IMR-90 (cell line): ENCODE measurements around the gene LSM14A. TPM values are rescaled to one million over a fixed set of nuclear protein-coding genes. Genes with fewer than 3 reads are reported as not detected.

Experiments
- ATAC-seq: fragments of 200-7000 bp; cut with Tn5 transposase; 2 replicates; pipeline ENCODE4 v1.9.1; 2020; ENCODE audit warnings: low read depth, mild to moderate bottlenecking, moderate library complexity
- BruUV-seq: library from RNA; stranded (reverse); fragments of 400-500 nt; replicated peaks from 2 replicates; lab custom pipeline; 2021; lab: Mats Ljungman, UMichigan
- CTCF ChIA-PET: fragments of 300-600 bp; formaldehyde crosslinking; extraction: SDS; loops from one replicate; lab custom pipeline; 2021; ENCODE audit warnings: antibody characterized with exemption; lab: Yijun Ruan, JAX
- POLR2A ChIA-PET: fragments of 300-600 bp; sonication (Branson Sonifier 250); formaldehyde crosslinking; loops from one replicate; lab custom pipeline; 2022; ENCODE audit warnings: antibody characterized with exemption; ENCODE audit not compliant: unreplicated experiment; lab: Charles Lee
- DNase-seq: peaks from one replicate; pipeline ENCODE4 v3.0.0; 2013
- H2AFZ ChIP-seq: replicated peaks from 2 replicates; pipeline ENCODE3; 2013; ENCODE audit warnings: low read length, mild to moderate bottlenecking; ENCODE audit not compliant: poor library complexity
- H2AK5ac ChIP-seq: 2 replicates; pipeline ENCODE4 v1.6.1; 2013; ENCODE audit warnings: low read depth, low read length, inconsistent platforms
- H2AK9ac ChIP-seq: replicated peaks from 2 replicates; pipeline ENCODE3; 2013; ENCODE audit warnings: mild to moderate bottlenecking, low read depth, low read length, moderate library complexity; ENCODE audit not compliant: poor library complexity
- H2BK120ac ChIP-seq: 2 replicates; pipeline ENCODE4 v1.6.1; 2013; ENCODE audit warnings: low read depth, low read length, inconsistent platforms
- H2BK15ac ChIP-seq: 3 replicates; pipeline ENCODE4 v1.6.1; 2013; ENCODE audit warnings: low read depth, low read length, inconsistent platforms
- H2BK20ac ChIP-seq: 2 replicates; pipeline ENCODE4 v1.6.1; 2013; ENCODE audit warnings: low read depth, mild to moderate bottlenecking, inconsistent platforms, low read length, moderate library complexity
- H2BK5ac ChIP-seq: 2 replicates; pipeline ENCODE4 v1.6.1; 2013; ENCODE audit warnings: mild to moderate bottlenecking, low read depth, low read length, inconsistent platforms; ENCODE audit not compliant: poor library complexity, severe bottlenecking
- H3K14ac ChIP-seq: replicated peaks from 2 replicates; pipeline ENCODE4 v1.6.1; 2013; ENCODE audit warnings: low read depth, low read length, inconsistent platforms
- H3K18ac ChIP-seq: 2 replicates; pipeline ENCODE4 v1.6.1; 2013; ENCODE audit warnings: low read depth, low read length, control low read depth
- H3K23ac ChIP-seq: 2 replicates; pipeline ENCODE4 v1.6.1; 2013; ENCODE audit warnings: low read depth, low read length, inconsistent platforms
- H3K27ac ChIP-seq: 2 replicates; pipeline ENCODE4 v1.5.1; 2013; ENCODE audit warnings: mild to moderate bottlenecking, control low read depth, low read length; ENCODE audit not compliant: insufficient read depth
- H3K27me3 ChIP-seq: 2 replicates; pipeline ENCODE4 v1.6.1; 2013; ENCODE audit warnings: low read length; ENCODE audit not compliant: control insufficient read depth, insufficient read depth
- H3K36me3 ChIP-seq: 2 replicates; pipeline ENCODE4 v1.6.1; 2013; ENCODE audit warnings: low read length, mixed read lengths; ENCODE audit not compliant: control insufficient read depth, insufficient read depth
- H3K4ac ChIP-seq: 2 replicates; pipeline ENCODE4 v1.6.1; 2013; ENCODE audit warnings: low read depth, low read length, inconsistent platforms
- H3K4me1 ChIP-seq: 2 replicates; pipeline ENCODE4 v1.6.1; 2013; ENCODE audit warnings: low read length, mixed read lengths; ENCODE audit not compliant: control insufficient read depth, insufficient read depth
- H3K4me2 ChIP-seq: 2 replicates; pipeline ENCODE4 v1.6.1; 2013; ENCODE audit warnings: low read depth, mild to moderate bottlenecking, control low read depth, low read length, moderate library complexity
- H3K4me3 ChIP-seq: 2 replicates; pipeline ENCODE4 v1.5.1; 2013; ENCODE audit warnings: low read depth, mild to moderate bottlenecking, control low read depth, low read length, moderate library complexity; ENCODE audit not compliant: insufficient read depth
- H3K56ac ChIP-seq: 2 replicates; pipeline ENCODE4 v1.6.1; 2013; ENCODE audit warnings: low read length, inconsistent platforms; ENCODE audit not compliant: insufficient read depth; ENCODE audit errors: extremely low read depth
- H3K79me1 ChIP-seq, 2 experiments: 2 replicates each; pipeline ENCODE4 v1.6.1; 2013; ENCODE audit warnings: low read length in 2 of 2, inconsistent platforms in 1 of 2, low read depth in 1 of 2
- H3K9ac ChIP-seq: 2 replicates; pipeline ENCODE4 v1.6.1; 2013; ENCODE audit warnings: low read depth, low read length, control low read depth
- H3K9me1 ChIP-seq: 2 replicates; pipeline ENCODE4 v1.6.1; 2013; ENCODE audit warnings: low read length, inconsistent platforms; ENCODE audit not compliant: insufficient read depth
- H3K9me3 ChIP-seq: 2 replicates; pipeline ENCODE4 v1.6.1; 2013; ENCODE audit warnings: low read length; ENCODE audit not compliant: control insufficient read depth, insufficient read depth
- H4K20me1 ChIP-seq: 2 replicates; pipeline ENCODE4 v1.6.1; 2013; ENCODE audit warnings: low read length, inconsistent platforms; ENCODE audit not compliant: insufficient read depth
- H4K5ac ChIP-seq: 2 replicates; pipeline ENCODE4 v1.6.1; 2013; ENCODE audit warnings: mild to moderate bottlenecking, low read depth, low read length, control low read depth
- H4K8ac ChIP-seq, 2 experiments: 2 replicates each; pipeline ENCODE4 v1.6.1; 2013; ENCODE audit warnings: low read depth in 2 of 2, low read length in 2 of 2, control low read depth in 1 of 2, inconsistent platforms in 1 of 2
- H4K91ac ChIP-seq: 2 replicates; pipeline ENCODE4 v1.6.1; 2013; ENCODE audit warnings: low read depth, low read length, inconsistent platforms; ENCODE audit not compliant: insufficient read depth
- SMC3 ChIP-seq: fragments of 150-350 bp; IDR thresholded peaks from 2 replicates; pipeline ENCODE4 v1.6.1; 2016; ENCODE audit warnings: low read depth, mild to moderate bottlenecking, antibody characterized with exemption, low read length, moderate library complexity
- WGBS, 2 experiments: methylation state at CpG; one replicate each; pipeline versions ENCODE4 v1.1.5 to v1.1.7; 2013; ENCODE audit warnings: missing lambda C conversion rate in 2 of 2; ENCODE audit not compliant: insufficient read length in 1 of 2; ENCODE audit errors: extremely low coverage in 2 of 2; 5-methylcytosine and 5-hydroxymethylcytosine counted together
- dilution Hi-C: fragments of 300-500 bp; cut with HindIII; formaldehyde crosslinking; loops from one replicate; pipeline ENCODE4 v1.14.3; 2018; ENCODE audit warnings: low sequenced_read_pairs; ENCODE audit not compliant: unreplicated experiment
- in situ Hi-C: fragments of 300-500 bp; cut with MboI; formaldehyde crosslinking; loops from 3 replicates; pipeline ENCODE4 v1.14.3; 2019; ENCODE audit warnings: low sequenced_read_pairs, inconsistent platforms, mixed read lengths
- intact Hi-C: fragments of 100-400 bp; cut with micrococcal nuclease; formaldehyde crosslinking; loops from 2 replicates; pipeline ENCODE4 v1.10.0; 2022
- polyA plus RNA-seq, 3 experiments: library from polyadenylated mRNA; depleted of rRNA; stranded (reverse); fragments of >200 nt; gene quantifications; 2 replicates each; pipeline ENCODE4 v1.2.3, GENCODE V29; 2012; ENCODE audit warnings: low replicate concordance in 1 of 3
- total RNA-seq: library from RNA; depleted of rRNA; stranded (reverse); fragments of >200 nt; gene quantifications from 2 replicates; pipeline ENCODE4 v1.2.3, GENCODE V29; 2012

LSM14A gene
- total and polyA plus RNA-seq, 2 of the 4 experiments (the other 2 are of a cell fraction), result 44.3 to 54.8 TPM

DNA sequence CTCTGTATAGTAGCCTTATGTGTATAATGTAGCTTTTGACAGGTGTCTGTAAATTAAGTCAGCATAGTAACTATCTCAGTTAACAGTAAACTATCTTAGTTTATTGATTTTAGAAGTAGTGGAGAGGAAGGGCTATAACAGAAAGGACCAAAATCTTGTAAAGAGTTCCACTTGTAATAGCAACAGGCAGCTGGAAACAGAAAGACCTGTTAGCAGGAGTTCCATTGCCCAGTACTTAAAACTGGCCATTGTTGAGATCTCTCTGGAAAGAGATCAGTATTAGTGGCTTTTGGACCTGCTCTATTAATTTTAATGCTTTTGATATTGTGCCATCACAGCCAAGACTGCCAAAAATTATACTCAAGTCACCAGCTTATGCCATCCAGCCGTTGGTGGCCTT lies 50.1 kb downstream of the LSM14A start:
- dilution Hi-C loops (no loop called here), in situ Hi-C loops (no loop called here), intact Hi-C loops (loop anchor here (5.0 to 10.0 kb wide), 2 partner anchors 35 to 212 kb away; no protein-coding TSS in a partner anchor)
- TF ChIP-seq SMC3, result no peak
- POLR2A ChIA-PET, result no interaction called here
- Histone ChIP-seq H3K4me1 (peaks cover 22% of the 10 kb centered on the region), H3K9me3 (no peaks in the 10 kb centered on the region), H3K9me1 (peaks cover 23% of the 10 kb centered on the region), H2AK5ac (no peak overlapping the region), H2AFZ (no peak overlapping the region), H3K79me1 (peaks cover 25 to 78% of the 10 kb centered on the region in 2 experiments), H2BK120ac (no peak overlapping the region), H3K9ac (no peak overlapping the region), H2BK15ac (no peak overlapping the region), H3K18ac (no peak overlapping the region), H2BK5ac (no peak overlapping the region), H4K5ac (no peak overlapping the region), H3K14ac (no peak overlapping the region), H4K91ac (no peak overlapping the region), H3K27ac (no peak overlapping the region), H3K27me3 (no peaks in the 10 kb centered on the region), H2BK20ac (no peak overlapping the region), H3K4me3 (no peak overlapping the region), H3K23ac (no peak overlapping the region), H4K8ac (no peak overlapping the region), H3K4me2 (no peak overlapping the region), H2AK9ac (no peak overlapping the region), H4K20me1 (peaks cover 62% of the 10 kb centered on the region), H3K36me3 (peaks cover 52% of the 10 kb centered on the region), H3K56ac (no peak overlapping the region), H3K4ac (no peak overlapping the region)
- ATAC-seq, result no peak
- CTCF ChIA-PET, result no interaction called here
- WGBS, 2 experiments, result no CpG with 5 or more reads among the region's 1 CpG
- no TSS peak for BruUV-seq
- no peak for DNase-seq
